HTR-8/SVneo (cell line): Measurements from ENCODE around the gene CALN1.

Experiments used
- DNase-seq: peaks from one replicate; pipeline ENCODE4 v3.0.0; 2011; ENCODE audit warnings: low spot score, mixed read lengths; ENCODE audit not compliant: insufficient read length
- FAIRE-seq: peaks from 2 replicates; lab custom pipeline; 2011; peaks lifted over from hg19 to GRCh38; lab: Jason Lieb, UNC

CALN1 gene

DNA sequence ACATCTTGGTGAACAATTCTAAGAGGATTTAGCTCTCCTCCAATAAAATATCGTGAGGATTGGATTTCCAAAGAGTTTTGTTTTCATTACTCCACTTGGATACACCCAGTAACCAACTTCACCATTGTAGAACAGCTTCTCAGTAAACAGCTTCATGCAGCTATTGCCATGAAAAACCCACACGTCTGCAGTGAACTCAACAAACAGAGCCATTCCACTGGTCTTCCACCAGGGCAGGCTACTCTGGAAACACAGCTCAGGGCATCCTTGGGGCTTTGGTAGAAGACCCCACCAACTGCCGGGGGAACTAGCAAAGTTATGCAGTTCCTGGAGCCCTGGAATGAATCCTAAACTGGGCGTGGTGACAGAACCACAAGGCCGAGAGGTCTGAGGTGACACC, 77.4 kb downstream of the CALN1 start:
- FAIRE-seq: no peak
- DNase-seq: no peak

GRCh38 chr7:72334066-72334465, 78.1 kb downstream of the CALN1 start:
- FAIRE-seq (no peak), DNase-seq (no peak)

GRCh38 chr7:72326811-72327210, 85.3 kb downstream of the CALN1 start:
- FAIRE-seq: no peak
- DNase-seq: no peak

- no peak for FAIRE-seq
- DNase-seq: no peak
Measured at GRCh38 chr7:72326365-72326764, 85.8 kb downstream of the CALN1 start.

GRCh38 chr7:72325561-72325960, 86.6 kb downstream of the CALN1 start:
- DNase-seq: no peak
- FAIRE-seq: no peak

- no peak for FAIRE-seq
- DNase-seq: no peak
Measured at GRCh38 chr7:72321637-72322036, 90.5 kb downstream of the CALN1 start.

DNA sequence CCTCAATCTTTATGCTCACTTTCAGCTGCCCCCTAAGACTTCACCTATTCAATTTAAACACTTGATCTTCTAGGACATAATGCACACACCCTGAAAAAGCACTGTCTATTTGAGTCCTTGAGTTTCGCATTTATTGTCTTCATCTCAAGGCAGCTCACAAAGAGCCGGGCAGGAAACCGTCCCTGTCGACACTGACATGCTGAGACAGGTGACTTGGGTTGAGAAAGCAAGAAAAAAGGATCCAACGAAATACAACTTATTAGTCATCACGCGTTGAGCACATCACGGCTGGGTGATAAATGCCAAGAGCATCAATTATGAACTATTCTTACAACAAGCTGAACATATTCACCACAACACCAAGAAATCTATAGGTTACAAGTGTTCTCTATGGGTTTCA, 91.1 kb downstream of the CALN1 start:
- no peak for FAIRE-seq
- DNase-seq: no peak

DNA sequence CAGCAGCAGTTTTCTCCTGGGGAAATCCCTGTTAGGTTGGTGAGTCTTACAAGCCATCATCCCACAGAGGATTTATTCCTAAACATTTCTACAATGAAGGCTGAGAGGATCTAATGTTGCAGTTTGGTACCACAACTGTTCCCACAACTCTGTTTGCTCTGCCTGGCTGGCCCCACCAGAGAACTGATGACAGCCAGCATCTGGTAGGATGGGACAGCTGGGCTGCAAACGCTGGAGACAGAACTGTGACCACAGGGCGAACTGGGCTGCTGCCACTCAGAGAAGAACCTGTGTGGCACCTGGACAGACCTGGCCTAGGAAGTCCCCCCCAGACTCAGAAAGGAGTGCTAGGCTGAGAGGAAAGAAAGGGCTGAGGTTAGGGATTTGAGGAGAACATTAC, 94.8 kb downstream of the CALN1 start:
- DNase-seq: no peak
- FAIRE-seq: no peak

GRCh38 chr7:72316148-72316547, 96.0 kb downstream of the CALN1 start:
- FAIRE-seq (no peak), DNase-seq (no peak)

DNA sequence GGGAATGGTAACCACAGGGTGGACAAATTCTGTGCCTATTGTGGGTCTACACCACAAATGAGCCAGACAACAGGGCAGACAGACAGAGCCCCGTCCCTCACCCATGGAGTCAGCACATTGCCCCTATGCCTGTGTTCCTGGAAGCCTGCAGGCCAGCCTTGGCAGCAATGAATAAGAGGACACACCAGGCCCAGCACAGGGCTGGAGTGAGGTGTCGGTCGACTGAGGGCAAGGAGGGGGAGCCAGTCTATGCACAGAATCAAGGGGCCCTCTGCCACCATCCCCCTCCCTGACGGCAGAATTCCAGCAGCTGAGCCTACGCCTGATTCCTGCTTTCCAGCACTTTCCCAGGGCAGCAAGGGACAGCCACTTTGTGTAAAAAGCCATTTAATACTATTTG, 98.2 kb downstream of the CALN1 start:
- FAIRE-seq (no peak), DNase-seq (no peak)

DNA sequence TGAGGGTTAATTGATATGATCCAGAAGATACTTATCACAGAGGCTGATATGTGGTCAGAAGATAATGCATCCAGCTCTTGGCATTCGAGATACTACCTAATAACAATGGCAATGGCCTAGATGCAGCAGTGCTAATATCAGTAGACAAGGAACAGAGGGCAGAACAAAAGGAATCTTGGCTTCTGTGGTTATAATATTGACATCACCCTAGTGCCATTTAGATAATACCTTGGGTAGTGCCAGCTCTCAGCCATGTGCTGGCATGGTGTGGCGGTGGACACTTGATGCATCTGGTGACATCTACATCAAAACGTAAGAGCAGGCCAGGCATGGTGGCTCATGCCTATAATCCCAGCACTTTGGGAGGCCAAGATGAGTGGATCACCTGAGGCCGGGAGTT, 101.8 kb downstream of the CALN1 start:
- no peak for DNase-seq
- FAIRE-seq: no peak

- no peak for DNase-seq
- FAIRE-seq: no peak
Measured at GRCh38 chr7:72309476-72309875, 102.7 kb downstream of the CALN1 start.

- FAIRE-seq (no peak), DNase-seq (no peak)
Measured at GRCh38 chr7:72308986-72309385, 103.2 kb downstream of the CALN1 start.

DNA sequence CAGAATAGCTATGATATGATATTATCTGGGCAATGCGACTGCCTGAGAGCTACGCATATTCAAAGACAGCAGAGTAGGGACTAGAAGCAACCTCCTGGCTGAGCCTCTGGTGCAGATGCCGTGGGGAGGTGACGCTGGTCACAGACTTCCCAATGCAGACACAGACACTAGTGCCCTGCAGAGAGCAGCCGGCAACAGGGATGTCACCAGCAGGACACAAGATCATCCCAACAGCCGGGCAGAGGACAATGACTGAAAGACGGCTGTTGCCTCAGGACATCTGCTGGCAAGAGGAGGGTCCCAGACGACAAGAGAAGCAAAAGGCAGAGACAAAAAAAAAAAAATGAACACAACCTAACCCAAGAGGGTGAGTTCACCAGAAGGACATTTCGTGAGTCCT, 104.6 kb downstream of the CALN1 start:
- DNase-seq (no peak), FAIRE-seq (no peak)

GRCh38 chr7:72298912-72299311, 113.2 kb downstream of the CALN1 start:
- DNase-seq (no peak), FAIRE-seq (no peak)

- FAIRE-seq (no peak), DNase-seq (no peak)
Measured at GRCh38 chr7:72298091-72298490, 114.0 kb downstream of the CALN1 start.

GRCh38 chr7:72297636-72298035, 114.5 kb downstream of the CALN1 start:
- DNase-seq: no peak
- no peak for FAIRE-seq

GRCh38 chr7:72292794-72293193, 119.3 kb downstream of the CALN1 start:
- no peak for DNase-seq
- FAIRE-seq: no peak

DNA sequence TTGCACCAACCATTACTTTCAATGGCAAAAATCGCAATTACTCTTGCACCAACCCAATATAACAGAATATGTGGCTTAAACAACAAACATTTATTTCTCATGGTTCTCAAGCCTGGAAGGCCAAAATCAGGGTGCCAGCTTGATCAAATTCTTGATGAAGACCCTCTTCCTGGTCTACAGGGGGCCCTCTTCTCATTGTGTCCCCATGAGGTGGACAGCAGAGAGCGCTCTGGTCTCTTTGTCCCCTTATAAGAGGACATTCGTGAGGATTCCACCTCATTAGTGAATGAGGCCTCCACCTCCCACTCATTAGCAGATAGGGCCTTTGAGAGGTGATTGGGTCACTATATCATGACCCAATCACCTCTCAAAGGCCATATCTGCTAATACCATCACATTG, 120.0 kb downstream of the CALN1 start:
- DNase-seq: no peak
- no peak for FAIRE-seq

DNA sequence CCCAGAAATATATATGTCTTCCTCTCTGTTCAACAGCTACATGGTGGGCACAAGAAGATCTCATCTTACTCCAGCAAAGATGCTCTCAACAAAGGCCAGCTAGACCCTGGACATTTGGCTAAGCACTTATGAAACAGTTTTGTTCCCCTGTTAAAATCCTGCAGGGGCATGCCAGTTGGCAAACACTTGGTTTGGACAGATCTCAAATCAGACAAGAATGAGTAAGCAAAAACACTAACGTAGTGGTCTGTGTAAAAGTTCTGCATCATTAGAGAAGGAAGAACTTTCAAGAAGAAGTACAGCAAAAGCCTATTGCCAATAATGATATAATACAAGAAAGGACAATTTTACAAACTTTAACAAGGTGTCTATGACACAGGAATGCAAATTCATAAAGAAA, 125.6 kb downstream of the CALN1 start:
- no peak for FAIRE-seq
- no peak for DNase-seq

DNA sequence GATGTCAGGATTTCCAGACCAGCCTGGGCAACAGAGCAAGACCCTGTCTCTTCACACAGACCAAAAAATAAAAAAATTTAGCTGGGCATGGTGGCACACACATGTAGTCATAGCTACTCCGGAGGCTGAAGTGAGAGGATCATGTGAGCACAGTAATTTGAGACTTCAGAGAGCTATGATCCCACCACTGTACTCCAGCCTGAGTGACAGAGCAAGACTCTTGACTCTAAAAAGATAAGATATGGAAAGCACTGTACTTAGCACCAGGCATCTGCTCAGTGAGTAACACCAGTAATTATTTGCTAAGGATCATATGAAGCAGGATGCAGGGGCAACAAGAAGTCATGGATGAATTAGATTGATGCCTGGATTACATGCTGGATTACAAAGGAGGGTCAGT, 128.8 kb downstream of the CALN1 start:
- no peak for DNase-seq
- FAIRE-seq: no peak

DNA sequence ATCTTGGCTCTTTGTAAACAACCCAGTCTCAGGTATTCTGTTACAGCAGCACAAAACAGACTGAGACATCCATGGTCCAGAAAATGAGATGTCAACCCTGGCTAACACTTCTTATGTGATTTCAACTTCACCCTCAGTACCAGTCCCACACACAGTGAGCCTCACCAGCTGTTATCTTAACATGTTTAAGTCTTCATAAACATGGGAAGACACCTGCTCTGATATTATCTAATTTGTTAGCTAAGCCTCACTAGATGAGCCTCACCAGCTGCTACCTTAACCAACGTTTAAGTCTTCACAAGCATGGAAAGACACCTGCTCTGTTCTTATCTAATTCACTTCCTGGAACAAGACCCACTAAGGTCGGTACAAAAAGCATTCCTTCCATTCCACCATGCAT, 130.8 kb downstream of the CALN1 start:
- DNase-seq (no peak), FAIRE-seq (no peak)

- FAIRE-seq (no peak), DNase-seq (no peak)
Measured at GRCh38 chr7:72279203-72279602, 132.9 kb downstream of the CALN1 start.
